Kidney epithelial cell (primary cell): ENCODE measurements around the gene MRPL53. TPM values are rescaled to one million over a fixed set of nuclear protein-coding genes. Genes with fewer than 3 reads are reported as not detected.

ENCODE experiments used
- DNase-seq: peaks from one replicate; pipeline ENCODE4 v3.0.0-alpha.2; 2010; ENCODE audit warnings: low read depth
- H3K27me3 ChIP-seq: 2 replicates; pipeline ENCODE4 v1.6.0; 2011; ENCODE audit warnings: low read length; ENCODE audit not compliant: control insufficient read depth, insufficient read depth
- H3K36me3 ChIP-seq: 2 replicates; pipeline ENCODE4 v1.5.1; 2011; ENCODE audit warnings: low read length; ENCODE audit not compliant: control insufficient read depth, insufficient read depth
- H3K4me3 ChIP-seq: 2 replicates; pipeline ENCODE4 v1.5.1; 2011; ENCODE audit warnings: low read depth, mild to moderate bottlenecking, control low read depth, low read length
- CTCF ChIP-seq: IDR thresholded peaks from 2 replicates; pipeline ENCODE4 v1.5.1; 2011; ENCODE audit warnings: mild to moderate bottlenecking, moderate library complexity, low read length, control low read depth, inconsistent platforms; ENCODE audit not compliant: insufficient read depth, poor library complexity, severe bottlenecking
- total RNA-seq: library from RNA; depleted of rRNA; stranded (reverse); fragments of >200 nt; gene quantifications from 2 replicates; pipeline ENCODE4 v1.2.3, GENCODE V29; 2015

MRPL53 gene
- total RNA-seq, 1 donor from 2014 or later, result 24.6 TPM

- Histone ChIP-seq H3K36me3 (no peaks in the 10 kb centered on the region), H3K4me3 (peak within 1 kb of the TSS; percentile 89), H3K27me3 (peaks cover 19% of the 10 kb centered on the region)
- peak; percentile 91 for DNase-seq
- peak; percentile 43 for TF ChIP-seq CTCF
These were observed 34.9 kb upstream of the MRPL53 start, which contains the start of gene PCGF1 for GRCh38 chr2:74507145-74507925. PCGF1 (minus strand) TSS chr2:74507695; CDS start chr2:74507668, 27 bp downstream.

- TF ChIP-seq CTCF, result no peak
- no peak overlapping the region for H3K4me3 ChIP-seq
- DNase-seq, result no peak
- peaks cover 17% of the 10 kb centered on the region for H3K27me3 ChIP-seq
- H3K36me3 ChIP-seq, result no peaks in the 10 kb centered on the region
These were observed 33.2 kb upstream of the MRPL53 start for GRCh38 chr2:74505448-74506246.

- Histone ChIP-seq H3K36me3 (no peaks in the 10 kb centered on the region), H3K4me3 (no peak overlapping the region), H3K27me3 (peaks cover 26% of the 10 kb centered on the region)
- DNase-seq, result no peak
- TF ChIP-seq CTCF, result no peak
These were observed 32.1 kb upstream of the MRPL53 start for GRCh38 chr2:74504591-74504990.

GRCh38 chr2:74503506-74504475, 31.3 kb upstream of the MRPL53 start:
- Histone ChIP-seq H3K4me3 (peak overlapping the region; percentile 47), H3K36me3 (no peaks in the 10 kb centered on the region), H3K27me3 (peaks cover 34% of the 10 kb centered on the region)
- DNase-seq, result no peak
- TF ChIP-seq CTCF, result no peak

GRCh38 chr2:74502720-74503505, 30.4 kb upstream of the MRPL53 start:
- TF ChIP-seq CTCF, result peak; percentile 42
- Histone ChIP-seq H3K36me3 (no peaks in the 10 kb centered on the region), H3K27me3 (peaks cover 43% of the 10 kb centered on the region), H3K4me3 (peak overlapping the region; percentile 47)
- peak; percentile 58 for DNase-seq
